GM12878 (cell line): Measurements from ENCODE around the gene HPS6. TPM values are rescaled to one million over a fixed set of nuclear protein-coding genes. Genes with fewer than 3 reads are reported as not detected.

Experiments
- ATAC-seq: fragments of 200-7000 bp; cut with Tn5 transposase; 3 replicates; pipeline ENCODE4 v1.9.1; 2020; ENCODE audit warnings: mild to moderate bottlenecking, moderate library complexity
- BruUV-seq: library from RNA; stranded (reverse); fragments of 400-500 nt; replicated peaks from 2 replicates; lab custom pipeline; 2021; lab: Mats Ljungman, UMichigan
- CTCF ChIA-PET: fragments of 300-600 bp; sonication (Branson Sonifier 250); formaldehyde crosslinking; extraction: SDS; loops from one replicate; lab custom pipeline; 2021; ENCODE audit warnings: inconsistent platforms; lab: Yijun Ruan, JAX
- POLR2A ChIA-PET: fragments of 350-600 bp; formaldehyde crosslinking; extraction: SDS; loops from one replicate; lab custom pipeline; 2021; ENCODE audit warnings: inconsistent platforms; lab: Charles Lee
- RAD21 ChIA-PET: fragments of 300-600 bp; sonication (Branson Sonifier 250); formaldehyde crosslinking; loops from one replicate; lab custom pipeline; 2023; ENCODE audit warnings: antibody characterized with exemption; ENCODE audit not compliant: unreplicated experiment; lab: Charles Lee
- SMC1A ChIA-PET: fragments of 300-600 bp; sonication (Branson Sonifier 250); formaldehyde crosslinking; loops from one replicate; lab custom pipeline; 2023; ENCODE audit not compliant: unreplicated experiment, uncharacterized antibody; lab: Charles Lee
- DNase-seq: peaks from one replicate; pipeline ENCODE4 v3.0.0-alpha.2; 2011; ENCODE audit warnings: low read depth, low spot score
- FAIRE-seq: peaks from 3 replicates; lab custom pipeline; 2011; peaks lifted over from hg19 to GRCh38; lab: Jason Lieb, UNC
- H2AFZ ChIP-seq: 2 replicates; pipeline ENCODE4 v1.6.0; 2011; ENCODE audit warnings: low read depth, low read length, control low read depth; ENCODE audit not compliant: control insufficient read depth
- H3K27ac ChIP-seq: 2 replicates; pipeline ENCODE4 v1.5.1; 2011; ENCODE audit warnings: control low read depth; ENCODE audit not compliant: control insufficient read depth, insufficient read depth
- H3K27me3 ChIP-seq, 2 experiments: replicated peaks in 1 of 2; 2 replicates each; pipeline versions ENCODE4 v1.6.0 to v1.6.1; 2011; ENCODE audit warnings: low read length in 1 of 2; ENCODE audit not compliant: control insufficient read depth in 2 of 2, insufficient read depth in 2 of 2
- H3K36me3 ChIP-seq, 2 experiments: 2 replicates each; pipeline ENCODE4 v1.5.1; 2011; ENCODE audit warnings: low read length in 1 of 2; ENCODE audit not compliant: control insufficient read depth in 2 of 2, insufficient read depth in 2 of 2
- H3K4me1 ChIP-seq: 2 replicates; pipeline ENCODE4 v1.6.1; 2011; ENCODE audit warnings: mild to moderate bottlenecking, low read length, moderate library complexity, mixed read lengths; ENCODE audit not compliant: control insufficient read depth, insufficient read depth
- H3K4me2 ChIP-seq: 2 replicates; pipeline ENCODE4 v1.6.0; 2011; ENCODE audit warnings: control low read depth; ENCODE audit not compliant: control insufficient read depth, insufficient read depth
- H3K4me3 ChIP-seq: fragments of 200-600 bp; sonication (generic); 2 replicates; pipeline ENCODE4 v1.5.1; 2016
- H3K79me2 ChIP-seq: 2 replicates; pipeline ENCODE4 v1.6.0; 2011; ENCODE audit warnings: low read length; ENCODE audit not compliant: control insufficient read depth, insufficient read depth
- H3K9ac ChIP-seq: 2 replicates; pipeline ENCODE4 v1.8.0; 2011; ENCODE audit warnings: low read length, control low read depth, mixed read lengths; ENCODE audit not compliant: control insufficient read depth, insufficient read depth
- H3K9me3 ChIP-seq: replicated peaks from 3 replicates; pipeline ENCODE4 v1.5.1; 2011; ENCODE audit warnings: mild to moderate bottlenecking, low read length; ENCODE audit not compliant: control insufficient read depth, insufficient read depth
- H4K20me1 ChIP-seq: 2 replicates; pipeline ENCODE4 v1.6.0; 2011; ENCODE audit not compliant: control insufficient read depth, insufficient read depth
- CEBPB ChIP-seq, 2 experiments: fragments of 150-350 bp in 1 of 2; IDR thresholded peaks; 2 replicates each; pipeline ENCODE4 v1.6.1; 2012 to 2014; ENCODE audit warnings: low read depth in 2 of 2, low read length in 2 of 2, borderline replicate concordance in 1 of 2, inconsistent platforms in 1 of 2
- CHD4 ChIP-seq: fragments of 200-600 bp; sonication (generic); IDR thresholded peaks from 2 replicates; pipeline ENCODE4 v1.6.1; 2016; ENCODE audit warnings: mild to moderate bottlenecking
- E2F4 ChIP-seq: IDR thresholded peaks from 2 replicates; pipeline ENCODE4 v1.6.1; 2012; ENCODE audit warnings: low read depth, low read length, improper control_type of control experiment
- EZH2 ChIP-seq: IDR thresholded peaks from 2 replicates; pipeline ENCODE4 v1.6.1; 2012; ENCODE audit warnings: low read depth, mild to moderate bottlenecking, control low read depth, inconsistent platforms, low read length, borderline replicate concordance; ENCODE audit not compliant: control insufficient read depth
- FOXM1 ChIP-seq: IDR thresholded peaks from 2 replicates; pipeline ENCODE4 v1.6.1; 2012; ENCODE audit warnings: low read depth, mild to moderate bottlenecking, inconsistent platforms, low read length, moderate library complexity
- IRF4 ChIP-seq: IDR thresholded peaks from 2 replicates; pipeline ENCODE4 v1.6.1; 2011; ENCODE audit warnings: low read depth, low read length
- POLR2AphosphoS2 ChIP-seq: IDR thresholded peaks from 2 replicates; pipeline ENCODE4 v1.6.1; 2011; ENCODE audit warnings: low read depth, mild to moderate bottlenecking, low read length, improper control_type of control experiment, moderate library complexity
- SMAD5 ChIP-seq: IDR thresholded peaks from 2 replicates; pipeline ENCODE4 v1.6.1; 2016; ENCODE audit warnings: antibody characterized with exemption, low read depth
- ZBTB11 ChIP-seq: fragments of 450-650 bp; formaldehyde crosslinking; IDR thresholded peaks from 2 replicates; pipeline ENCODE4 v1.5.0; 2022; ENCODE audit warnings: mild to moderate bottlenecking, missing genetic modification characterization
- ZNF687 ChIP-seq: fragments of 450-650 bp; IDR thresholded peaks from 2 replicates; pipeline ENCODE4 v1.6.1; 2017; ENCODE audit warnings: mild to moderate bottlenecking, moderate library complexity
- WGBS: methylation state at CpG from one replicate; pipeline ENCODE4 v1.1.6; 2016; ENCODE audit warnings: low lambda C conversion rate; ENCODE audit not compliant: insufficient replicate concordance, insufficient coverage; ENCODE audit errors: missing lambda C conversion rate; 5-methylcytosine and 5-hydroxymethylcytosine counted together
- in situ Hi-C: fragments of 300-500 bp; cut with MboI; formaldehyde crosslinking; loops from 9 replicates; pipeline ENCODE4 v1.14.3; 2018; ENCODE audit warnings: mixed read lengths
- intact Hi-C: fragments of 100-400 bp; cut with micrococcal nuclease; formaldehyde crosslinking; loops from one replicate; pipeline ENCODE4 v1.14.2; 2022; ENCODE audit not compliant: unreplicated experiment
- polyA plus RNA-seq, 11 experiments: library from polyadenylated mRNA; depleted of rRNA in 4 of 11; unstranded in 6 of 11; stranded (reverse) in 5 of 11; fragments of >200 nt; fragmentation: Nextera tagmentation in 4 of 11; fragmentation: Illumina TruSeq in 1 of 11; extraction: Ambion mirVana in 4 of 11; extraction: Trizol in 1 of 11; gene quantifications; 1 replicate in 1 of 11; 2 replicates in 10 of 11; pipeline versions ENCODE4 v1.2.1 to v1.2.3, GENCODE V29; 2011 to 2016; ENCODE audit warnings: inconsistent platforms in 2 of 11, missing spikeins in 2 of 11, low read depth in 1 of 11
- total RNA-seq, 4 experiments: library from RNA; depleted of rRNA in 3 of 4; stranded (reverse); fragments of >200 nt in 3 of 4; fragmentation: Illumina TruSeq in 1 of 4; extraction: Trizol in 1 of 4; gene quantifications; 2 replicates each; pipeline versions ENCODE4 v1.2.1 to v1.2.3, GENCODE V29; 2013 to 2021

The HPS6 gene
- total and polyA plus RNA-seq, 10 of the 15 experiments (the other 5 are each of a cell fraction or from before 2014, with no cell fraction given) = 1.4 to 28.0 (median 12.0) TPM

GRCh38 chr10:102101152-102101551 lies 36.0 kb downstream of the HPS6 start (continued):
- TF ChIP-seq ZNF687 (no peak), FOXM1 (no peak)

GRCh38 chr10:102102421-102102820 lies 37.3 kb downstream of the HPS6 start:
- ChIA-PET SMC1A (interaction anchor here (1.1 kb wide), 1 partner anchor 407 kb away, joined by 3 read pairs; no protein-coding TSS in a partner anchor), CTCF (interaction anchor here (1.4 to 2.3 kb wide), 3 partner anchors 10 to 261 kb away, joined by 3 to 7 read pairs (median 3); no protein-coding TSS in a partner anchor), RAD21 (interaction anchor here (1.1 kb wide), 1 partner anchor 262 kb away, joined by 3 read pairs; no protein-coding TSS in a partner anchor), POLR2A (interaction anchor here (0.5 kb wide), 1 partner anchor 10 kb away, joined by 7 read pairs; no protein-coding TSS in a partner anchor)
- H3K79me2 ChIP-seq = no peaks in the 10 kb centered on the region
- no peaks in the 10 kb centered on the region for H3K4me1 ChIP-seq
- intact Hi-C loops = no loop called here
- no peak overlapping the region for H3K4me3 ChIP-seq
- peaks cover 0 to 5% of the 10 kb centered on the region in 2 experiments; a peak in 2 of 4 replicates for H3K36me3 ChIP-seq
- WGBS = 100% methylated on average over 1 of the region's 1 CpG
- in situ Hi-C loops = no loop called here
- no peak overlapping the region for H2AFZ ChIP-seq
- no peaks in the 10 kb centered on the region for H3K9me3 ChIP-seq
- FAIRE-seq (no peak), DNase-seq (no peak), ATAC-seq (no peak)
- no peaks in the 10 kb centered on the region for H4K20me1 ChIP-seq
- H3K4me2 ChIP-seq = no peak overlapping the region
- H3K9ac ChIP-seq = no peak overlapping the region
- no peak overlapping the region for H3K27ac ChIP-seq
- no TSS peak for BruUV-seq
- H3K27me3 ChIP-seq = no peaks in the 10 kb centered on the region
- TF ChIP-seq E2F4 (no peak), ZBTB11 (CRISPR knock-in tag) (no peak), CHD4 (no peak), POLR2AphosphoS2 (no peak), IRF4 (no peak), CEBPB (IDR thresholded peaks at IDR 0.05; ENCODE audit: borderline replicate concordance in 1 of 2, low read depth in 2 of 2, low read length in 2 of 2) (no peak), EZH2 (no peak), SMAD5 (no peak)
